RWPE2 (cell line): ENCODE data around the gene VASN.
A peak's percentile ranks its signal among the peaks of the same experiment; 100 is the strongest.

Experiments used
- ATAC-seq: fragments of 200-7000 bp; cut with Tn5 transposase; 3 replicates; pipeline ENCODE4 v1.9.1; 2021; ENCODE audit warnings: low read depth
- DNase-seq: peaks from one replicate; pipeline ENCODE4 v3.0.0-alpha.2; 2020; ENCODE audit warnings: low spot score
- H3K27ac ChIP-seq: fragments of 450-650 bp; 2 replicates; pipeline ENCODE4 v1.5.1; 2017; ENCODE audit warnings: mild to moderate bottlenecking; ENCODE audit not compliant: poor library complexity, severe bottlenecking
- H3K27me3 ChIP-seq: fragments of 250-450 bp; sonication (Bioruptor Pico); 2 replicates; pipeline ENCODE4 v1.5.1; 2021; ENCODE audit warnings: mild to moderate bottlenecking, moderate library complexity; ENCODE audit not compliant: insufficient read depth, poor library complexity, severe bottlenecking
- H3K36me3 ChIP-seq: fragments of 250-450 bp; sonication (Bioruptor Pico); 2 replicates; pipeline ENCODE4 v1.5.1; 2020; ENCODE audit warnings: low read depth, mild to moderate bottlenecking, moderate library complexity
- H3K4me1 ChIP-seq: fragments of 250-450 bp; sonication (Bioruptor Pico); 2 replicates; pipeline ENCODE4 v1.5.1; 2021; ENCODE audit warnings: mild to moderate bottlenecking, moderate library complexity; ENCODE audit not compliant: insufficient read depth, poor library complexity, severe bottlenecking
- H3K4me3 ChIP-seq: fragments of 250-450 bp; sonication (Bioruptor Pico); 2 replicates; pipeline ENCODE4 v1.5.1; 2021; ENCODE audit warnings: mild to moderate bottlenecking, moderate library complexity; ENCODE audit not compliant: severe bottlenecking
- H3K9me3 ChIP-seq: fragments of 250-450 bp; sonication (Bioruptor Pico); 2 replicates; pipeline ENCODE4 v1.5.1; 2021; ENCODE audit warnings: mild to moderate bottlenecking, moderate library complexity; ENCODE audit not compliant: severe bottlenecking
- CTCF ChIP-seq: fragments of 450-650 bp; IDR thresholded peaks from one replicate; pipeline ENCODE4 v1.5.1; 2017; ENCODE audit warnings: mild to moderate bottlenecking, moderate library complexity; ENCODE audit not compliant: poor library complexity, severe bottlenecking

The VASN gene

GRCh38 chr16:4376126-4376892 is 4.7 kb downstream of the VASN start:
- DNase-seq (no peak), ATAC-seq (peak; percentile 26)
- peaks cover 6% of the 10 kb centered on the region; the same call in 1 of the 2 replicates for H3K36me3 ChIP-seq
- peak overlapping the region; percentile 94 for H3K27ac ChIP-seq
- H3K9me3 ChIP-seq: no peaks in the 10 kb centered on the region
- peaks cover 50% of the 10 kb centered on the region for H3K4me1 ChIP-seq
- no peak overlapping the region for H3K4me3 ChIP-seq
- no peak for TF ChIP-seq CTCF
- H3K27me3 ChIP-seq: no peaks in the 10 kb centered on the region

DNA sequence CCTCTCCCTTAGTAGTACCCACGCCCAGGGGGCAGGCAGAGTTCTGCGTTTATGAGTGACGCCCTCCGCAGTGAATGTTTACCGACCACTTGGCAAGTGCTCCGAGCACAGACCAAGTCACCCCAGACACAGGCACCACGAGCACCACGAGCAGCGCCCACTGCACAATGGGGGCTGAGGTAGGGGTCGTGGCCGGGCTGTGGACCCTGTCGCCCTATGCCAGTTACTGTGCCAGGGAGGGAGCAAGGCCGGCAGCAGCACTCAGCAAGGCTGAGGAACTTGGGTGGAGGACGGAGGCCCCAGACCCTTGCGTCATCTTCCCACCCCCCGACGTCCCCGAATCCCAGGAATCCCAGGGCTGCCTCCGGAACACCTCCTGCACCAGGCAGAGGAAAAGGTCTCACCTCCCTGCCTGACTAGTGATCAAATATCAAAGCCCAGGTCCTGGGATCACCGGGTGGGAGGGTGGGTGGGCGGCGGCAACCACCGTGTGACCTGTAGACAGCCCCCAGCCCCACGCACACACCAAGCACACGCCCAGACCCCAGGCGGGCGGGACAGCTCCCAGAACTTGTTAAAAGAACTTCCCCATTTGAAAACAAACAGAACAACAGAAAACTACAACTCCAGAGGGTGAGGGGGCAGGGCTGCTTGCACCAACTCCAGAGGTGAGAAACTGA is 5.4 kb downstream of the VASN start:
- ATAC-seq (no peak), DNase-seq (no peak)
- H3K4me1 ChIP-seq: peaks cover 50% of the 10 kb centered on the region
- no peaks in the 10 kb centered on the region for H3K27me3 ChIP-seq
- H3K4me3 ChIP-seq: no peak overlapping the region
- no peak for TF ChIP-seq CTCF
- peaks cover 6% of the 10 kb centered on the region for H3K36me3 ChIP-seq
- no peaks in the 10 kb centered on the region for H3K9me3 ChIP-seq
- H3K27ac ChIP-seq: peak overlapping the region; percentile 94

- Histone ChIP-seq H3K4me3 (no peak overlapping the region), H3K36me3 (peaks cover 6% of the 10 kb centered on the region), H3K27ac (peak overlapping the region; percentile 94), H3K4me1 (peaks cover 48% of the 10 kb centered on the region), H3K9me3 (no peaks in the 10 kb centered on the region), H3K27me3 (no peaks in the 10 kb centered on the region)
- no peak for DNase-seq
- no peak for ATAC-seq
- TF ChIP-seq CTCF: peak; percentile 23
Measured at GRCh38 chr16:4377573-4378154, 6.0 kb downstream of the VASN start.

DNA sequence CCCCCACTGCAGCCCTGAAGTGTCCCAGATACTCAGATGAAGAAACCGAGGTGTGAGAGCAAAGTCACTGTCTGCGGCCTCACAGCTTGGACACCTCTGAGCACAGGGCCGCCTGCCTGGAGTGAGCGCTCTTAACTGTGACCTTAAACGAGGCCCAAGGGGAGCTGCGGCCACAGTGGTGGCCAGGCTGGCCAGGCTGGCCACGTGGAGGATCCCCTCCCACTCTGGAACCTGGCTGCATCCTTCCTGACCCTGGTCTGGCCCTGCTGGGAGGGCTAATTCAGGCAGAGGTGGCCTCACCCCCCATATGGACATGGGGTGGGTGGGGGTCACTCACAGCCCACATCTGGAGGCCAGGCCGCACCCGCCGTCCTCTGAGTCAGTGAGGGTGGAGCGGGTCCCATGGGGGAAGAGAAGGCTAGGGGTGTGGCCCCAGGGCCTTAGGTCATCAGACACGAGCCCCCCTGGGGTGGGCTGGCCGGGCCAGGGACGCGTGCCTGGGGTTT is 6.6 kb downstream of the VASN start:
- H3K4me1 ChIP-seq: peaks cover 43% of the 10 kb centered on the region
- H3K27ac ChIP-seq: peak overlapping the region; percentile 94
- H3K27me3 ChIP-seq: no peaks in the 10 kb centered on the region
- no peaks in the 10 kb centered on the region for H3K9me3 ChIP-seq
- peak; percentile 10 for TF ChIP-seq CTCF
- ATAC-seq (no peak), DNase-seq (no peak)
- peaks cover 11% of the 10 kb centered on the region for H3K36me3 ChIP-seq
- no peak overlapping the region for H3K4me3 ChIP-seq
